H1 (cell line): ENCODE measurements around the gene INKA2. TPM values are rescaled to one million over a fixed set of nuclear protein-coding genes. Genes with fewer than 3 reads are reported as not detected.

Experiments
- CTCF ChIA-PET: fragments of 300-600 bp; sonication (Branson Sonifier 250); formaldehyde crosslinking; loops from one replicate; lab custom pipeline; 2021; ENCODE audit not compliant: partially characterized antibody; lab: Charles Lee
- POLR2A ChIA-PET: fragments of 300-600 bp; sonication (Branson Sonifier 250); formaldehyde crosslinking; loops from one replicate; lab custom pipeline; 2021; ENCODE audit warnings: inconsistent platforms; ENCODE audit not compliant: partially characterized antibody; lab: Charles Lee
- DNase-seq, 2 experiments: peaks; one replicate each; pipeline versions ENCODE4 v3.0.0 to v3.0.0-alpha.2; 2010 to 2022; ENCODE audit warnings: low spot score in 2 of 2, low read depth in 1 of 2, mixed read lengths in 1 of 2
- FAIRE-seq: peaks from 2 replicates; lab custom pipeline; 2011; peaks lifted over from hg19 to GRCh38; lab: Jason Lieb, UNC
- H2AFZ ChIP-seq: 2 replicates; pipeline ENCODE4 v1.8.1; 2012; ENCODE audit warnings: low read length, inconsistent platforms
- H2AK5ac ChIP-seq: 2 replicates; pipeline ENCODE4 v1.6.1; 2013; ENCODE audit warnings: low read depth, low read length
- H2BK120ac ChIP-seq: replicated peaks from 2 replicates; pipeline ENCODE3; 2013; ENCODE audit warnings: low read depth, low read length, inconsistent platforms
- H2BK12ac ChIP-seq: 2 replicates; pipeline ENCODE4 v1.6.1; 2013; ENCODE audit warnings: low read depth, low read length
- H2BK15ac ChIP-seq: 2 replicates; pipeline ENCODE4 v1.6.1; 2013; ENCODE audit warnings: low read length
- H2BK20ac ChIP-seq: 2 replicates; pipeline ENCODE4 v1.6.1; 2013; ENCODE audit warnings: low read length
- H2BK5ac ChIP-seq: 2 replicates; pipeline ENCODE4 v1.6.1; 2013; ENCODE audit warnings: low read depth, low read length
- H3K14ac ChIP-seq: 2 replicates; pipeline ENCODE4 v1.6.1; 2013; ENCODE audit warnings: inconsistent platforms; ENCODE audit not compliant: insufficient read length
- H3K18ac ChIP-seq: 2 replicates; pipeline ENCODE4 v1.6.1; 2013; ENCODE audit warnings: low read length; ENCODE audit errors: extremely low read depth
- H3K23ac ChIP-seq: 2 replicates; pipeline ENCODE4 v1.6.1; 2013; ENCODE audit warnings: inconsistent platforms; ENCODE audit not compliant: insufficient read length
- H3K23me2 ChIP-seq: 2 replicates; pipeline ENCODE4 v1.6.1; 2013; ENCODE audit warnings: low read depth, low read length
- H3K27ac ChIP-seq: 2 replicates; pipeline ENCODE4 v1.6.1; 2011; ENCODE audit warnings: low read depth, low read length, inconsistent platforms
- H3K27me3 ChIP-seq, 4 experiments: replicated peaks in 1 of 4; 1 replicate in 1 of 4; 2 replicates in 3 of 4; pipeline versions ENCODE4 v1.6.1 to v1.8.1; 2011 to 2013; ENCODE audit warnings: low read length in 3 of 4, mild to moderate bottlenecking in 3 of 4, inconsistent platforms in 2 of 4, mixed read lengths in 2 of 4, moderate library complexity in 1 of 4; ENCODE audit not compliant: control insufficient read depth in 3 of 4, insufficient read depth in 3 of 4; ENCODE audit errors: extremely low read depth in 1 of 4
- H3K36me3 ChIP-seq, 4 experiments: 2 replicates each; pipeline versions ENCODE4 v1.6.1 to v1.8.1; 2011 to 2013; ENCODE audit warnings: mild to moderate bottlenecking in 4 of 4, low read length in 3 of 4, moderate library complexity in 2 of 4, control low read depth in 1 of 4, inconsistent platforms in 1 of 4; ENCODE audit not compliant: insufficient read depth in 4 of 4, control insufficient read depth in 2 of 4
- H3K4ac ChIP-seq: replicated peaks from 2 replicates; pipeline ENCODE3; 2013; ENCODE audit warnings: low read length, low read depth, mixed read lengths, inconsistent platforms; ENCODE audit not compliant: insufficient read length
- H3K4me1 ChIP-seq, 4 experiments: replicated peaks in 1 of 4; 1 replicate in 1 of 4; 2 replicates in 3 of 4; pipeline versions ENCODE4 v1.6.1 to v1.8.1; 2011 to 2013; ENCODE audit warnings: low read length in 3 of 4, inconsistent platforms in 2 of 4, mixed read lengths in 1 of 4; ENCODE audit not compliant: insufficient read depth in 4 of 4, control insufficient read depth in 3 of 4
- H3K4me2 ChIP-seq, 2 experiments: 2 replicates each; pipeline versions ENCODE4 v1.6.1 to v1.8.1; 2011 to 2013; ENCODE audit warnings: low read depth in 2 of 2, low read length in 2 of 2, control low read depth in 1 of 2, inconsistent platforms in 1 of 2, mild to moderate bottlenecking in 1 of 2; ENCODE audit not compliant: insufficient read depth in 1 of 2
- H3K4me3 ChIP-seq, 4 experiments: fragments of 200-600, 300-600 bp in 1 of 4; sonication (generic), shearing (Covaris generic), sonication (Bioruptor Twin) in 1 of 4; 2 replicates each; pipeline versions ENCODE4 v1.5.1 to v1.8.1; 2011 to 2016; ENCODE audit warnings: low read length in 4 of 4, low read depth in 3 of 4, control low read depth in 2 of 4, inconsistent platforms in 2 of 4, mild to moderate bottlenecking in 2 of 4, mixed read lengths in 1 of 4, moderate library complexity in 1 of 4; ENCODE audit not compliant: insufficient read depth in 2 of 4; ENCODE audit errors: extremely low read depth in 1 of 4
- H3K56ac ChIP-seq: replicated peaks from 2 replicates; pipeline ENCODE3; 2013; ENCODE audit warnings: low read depth, mild to moderate bottlenecking, mixed read lengths, low read length, inconsistent platforms; ENCODE audit not compliant: insufficient read length
- H3K79me1 ChIP-seq: 2 replicates; pipeline ENCODE4 v1.6.1; 2013; ENCODE audit warnings: low read depth, low read length, control low read depth
- H3K79me2 ChIP-seq, 2 experiments: 2 replicates each; pipeline versions ENCODE4 v1.6.1 to v1.8.1; 2012 to 2013; ENCODE audit warnings: low read length in 2 of 2, mild to moderate bottlenecking in 2 of 2, inconsistent platforms in 1 of 2; ENCODE audit not compliant: insufficient read depth in 2 of 2, control insufficient read depth in 1 of 2
- H3K9ac ChIP-seq, 4 experiments: replicated peaks in 1 of 4; 1 replicate in 1 of 4; 2 replicates in 3 of 4; pipeline versions ENCODE4 v1.6.1 to v1.8.1; 2011 to 2013; ENCODE audit warnings: low read depth in 3 of 4, low read length in 3 of 4, control low read depth in 2 of 4, mild to moderate bottlenecking in 2 of 4, moderate library complexity in 2 of 4, inconsistent platforms in 1 of 4; ENCODE audit errors: extremely low read depth in 1 of 4
- H3K9me3 ChIP-seq, 2 experiments: 2 replicates each; pipeline versions ENCODE4 v1.6.1 to v1.8.1; 2012 to 2013; ENCODE audit warnings: mild to moderate bottlenecking in 2 of 2, moderate library complexity in 2 of 2, control low read depth in 1 of 2, inconsistent platforms in 1 of 2, low read depth in 1 of 2, low read length in 1 of 2, mixed read lengths in 1 of 2; ENCODE audit not compliant: insufficient read depth in 2 of 2
- H4K20me1 ChIP-seq, 2 experiments: replicated peaks in 1 of 2; 2 replicates each; pipeline versions ENCODE3 to v1.8.1; 2011 to 2013; ENCODE audit warnings: inconsistent platforms in 2 of 2, low read length in 2 of 2, mild to moderate bottlenecking in 1 of 2; ENCODE audit not compliant: insufficient read depth in 2 of 2, control insufficient read depth in 1 of 2
- H4K5ac ChIP-seq: 2 replicates; pipeline ENCODE4 v1.6.1; 2013; ENCODE audit warnings: low read length, low read depth, mixed read lengths, inconsistent platforms; ENCODE audit not compliant: insufficient read length
- H4K8ac ChIP-seq: 2 replicates; pipeline ENCODE4 v1.8.0; 2013; ENCODE audit warnings: mild to moderate bottlenecking, moderate library complexity, low read length, inconsistent platforms; ENCODE audit not compliant: insufficient read depth; ENCODE audit errors: extremely low read depth
- H4K91ac ChIP-seq: replicated peaks from 2 replicates; pipeline ENCODE3; 2013; ENCODE audit warnings: low read length, mixed read lengths, inconsistent platforms; ENCODE audit not compliant: insufficient read length
- ASH2L ChIP-seq: fragments of 200-600, 300-600 bp; sonication (generic); IDR thresholded peaks from one replicate; pipeline ENCODE4 v1.7.1; 2017; ENCODE audit warnings: low read length
- CTBP2 ChIP-seq: IDR thresholded peaks from 2 replicates; pipeline ENCODE4 v1.7.0; 2011; ENCODE audit warnings: borderline replicate concordance, mild to moderate bottlenecking, moderate library complexity, mixed read lengths, low read length; ENCODE audit not compliant: insufficient read depth, insufficient read length
- EP300 ChIP-seq, 2 experiments: IDR thresholded peaks; 1 replicate in 1 of 2; 2 replicates in 1 of 2; pipeline ENCODE4 v1.6.1; 2011 to 2012; ENCODE audit warnings: low read depth in 2 of 2, low read length in 2 of 2, mild to moderate bottlenecking in 2 of 2, borderline replicate concordance in 1 of 2, inconsistent platforms in 1 of 2, moderate library complexity in 1 of 2
- GTF2F1 ChIP-seq: IDR thresholded peaks from 2 replicates; pipeline ENCODE4 v1.6.1; 2012; ENCODE audit warnings: low read depth, low read length, improper control_type of control experiment, borderline replicate concordance
- JUND ChIP-seq: IDR thresholded peaks from 2 replicates; pipeline ENCODE4 v1.6.1; 2011; ENCODE audit warnings: mild to moderate bottlenecking, improper control_type of control experiment, low read length
- POLR2AphosphoS5 ChIP-seq: IDR thresholded peaks from 2 replicates; pipeline ENCODE4 v1.6.1; 2011; ENCODE audit warnings: low read depth, low read length
- RAD21 ChIP-seq, 2 experiments: IDR thresholded peaks in 1 of 2; conservative IDR thresholded peaks in 1 of 2; 2 replicates each; pipeline ENCODE4 v1.6.1; 2011; ENCODE audit warnings: low read depth in 2 of 2, low read length in 2 of 2, improper control_type of control experiment in 1 of 2, inconsistent platforms in 1 of 2, mild to moderate bottlenecking in 1 of 2, moderate library complexity in 1 of 2
- SAP30 ChIP-seq: fragments of 300-600 bp; sonication (generic); IDR thresholded peaks from 2 replicates; pipeline ENCODE4 v1.7.1; 2012; ENCODE audit warnings: low read length, moderate library complexity, mild to moderate bottlenecking, inconsistent platforms; ENCODE audit not compliant: insufficient read depth, insufficient replicate concordance
- SP4 ChIP-seq: IDR thresholded peaks from 2 replicates; pipeline ENCODE4 v1.6.1; 2012; ENCODE audit warnings: low read length, inconsistent platforms
- TAF1 ChIP-seq: IDR thresholded peaks from 2 replicates; pipeline ENCODE4 v1.6.1; 2011; ENCODE audit warnings: mild to moderate bottlenecking, low read depth, low read length
- WGBS, 2 experiments: shearing (Covaris generic) in 1 of 2; methylation state at CpG; one replicate each; pipeline versions ENCODE4 v1.1.6 to v1.1.7; 2013 to 2015; ENCODE audit warnings: low lambda C conversion rate in 2 of 2, mixed read lengths in 2 of 2, inconsistent platforms in 1 of 2, low coverage in 1 of 2, missing lambda C conversion rate in 1 of 2; ENCODE audit not compliant: insufficient replicate concordance in 2 of 2, insufficient coverage in 1 of 2, insufficient read length in 1 of 2; ENCODE audit errors: extremely low coverage in 1 of 2, missing lambda C conversion rate in 1 of 2; 5-methylcytosine and 5-hydroxymethylcytosine counted together
- polyA plus RNA-seq, 7 experiments: library from polyadenylated mRNA; depleted of rRNA in 3 of 7; stranded (reverse) in 5 of 7; unstranded in 2 of 7; fragments of >200 nt in 5 of 7; fragments of 200-250 nt in 2 of 7; gene quantifications; 1 replicate in 5 of 7; 2 replicates in 1 of 7; 4 replicates in 1 of 7; pipeline versions ENCODE4 v1.2.1 to v1.2.3, GENCODE V29; 2011 to 2013; ENCODE audit warnings: missing spikeins in 2 of 7, mixed read lengths in 2 of 7
- total RNA-seq: library from RNA; stranded (reverse); fragmentation: NEBNext Ultra II Directional; extraction: Animal tissue kit (Norgen Biotek cat#: 25700); gene quantifications from 2 replicates; pipeline ENCODE4 v1.2.1, GENCODE V29; 2021

Gene INKA2
- total and polyA plus RNA-seq, 2 of the 8 experiments (the other 6 are each of a cell fraction or from before 2014, with no cell fraction given) = 4.2 to 11.5 TPM

- Histone ChIP-seq H3K9me3 (no peaks in the 10 kb centered on the region), H3K4me1 (peaks cover 19 to 27% (median 23%) of the 10 kb centered on the region in 4 experiments), H3K9ac (peak overlapping the region; percentile 26 to 68 (median 50); a peak in 6 of 7 replicates), H4K91ac (no peak overlapping the region), H4K8ac (peak overlapping the region; percentile 26), H3K79me1 (peaks cover 4% of the 10 kb centered on the region; the same call in 1 of the 2 replicates), H3K36me3 (no peaks in the 10 kb centered on the region; a peak in 2 of 8 replicates), H2BK12ac (0 out of 2 replicates have a peak overlapping the region, but pooled peaks have one; percentile 72), H2BK15ac (0 out of 2 replicates have a peak overlapping the region, but pooled peaks have one; percentile 49), H3K27ac (0 out of 2 replicates have a peak overlapping the region, but pooled peaks have one; percentile 38), H3K14ac (no peak overlapping the region), H3K23ac (no peak overlapping the region), H4K5ac (peak overlapping the region; percentile 46), H2AK5ac (no peak overlapping the region), H3K23me2 (peaks cover 16% of the 10 kb centered on the region; the same call in 1 of the 2 replicates), H2BK120ac (no peak overlapping the region), H2AFZ (no peak overlapping the region), H3K18ac (peak overlapping the region; percentile 68), H3K79me2 (peaks cover 0 to 36% of the 10 kb centered on the region in 2 experiments; a peak in 3 of 4 replicates), H3K56ac (peak overlapping the region; percentile 13), H3K4ac (no peak overlapping the region), H3K4me2 (peak overlapping the region; percentile 89 to 97), H3K4me3 (peak overlapping the region; percentile 62 to 74 (median 71)), H2BK20ac (no peak overlapping the region), H3K27me3 (peaks cover 0 to 6% (median 4%) of the 10 kb centered on the region in 4 experiments; a peak in 3 of 7 replicates), H2BK5ac (peak overlapping the region; percentile 93), H4K20me1 (peaks cover 0 to 10% of the 10 kb centered on the region in 2 experiments)
- no peak for FAIRE-seq
- peak in 1 of 2 experiments; percentile 84 for DNase-seq
- CTCF ChIA-PET = interaction anchor here (0.7 to 42.0 kb wide), 5 partner anchors 6 to 126 kb away, joined by 3 to 1070 read pairs (median 11); partner anchors contain the start of genes DDX20 and INKA2
- POLR2A ChIA-PET = interaction anchor here (1.2 to 19.0 kb wide), 6 partner anchors 12 to 222 kb away, joined by 3 to 343 read pairs (median 21); partner anchors contain the start of genes DDX20 and RAP1A
- WGBS, 2 experiments = 1% methylated on average over 32 of the region's 61 CpGs; no CpG with 5 or more reads in 1 of the 2 experiments
- TF ChIP-seq TAF1 (no peak; the same call in 1 of the 2 replicates), JUND (no peak), CTBP2 (peak; percentile 47), POLR2AphosphoS5 (no peak; the same call in 1 of the 2 replicates), SAP30 (peak; percentile 2), SP4 (no peak), GTF2F1 (no peak), ASH2L (peak; percentile 69), EP300 (IDR thresholded peaks at IDR 0.05; ENCODE audit: borderline replicate concordance in 1 of 2, low read depth in 2 of 2, low read length in 2 of 2) (no peak), RAD21 (IDR thresholded peaks at IDR 0.05 in 1 of 2, conservative IDR thresholded peaks at IDR 0.05 in 1 of 2; ENCODE audit: low read depth in 2 of 2, low read length in 2 of 2) (no peak)
Observed at GRCh38 chr1:111738436-111739193, 580 bp downstream of the INKA2 start.
